Measurements from ENCODE around the gene RFX4. TPM values are rescaled to one million over a fixed set of nuclear protein-coding genes. Genes with fewer than 3 reads are reported as not detected.

The RFX4 gene
- not detected for total RNA-seq

DNA sequence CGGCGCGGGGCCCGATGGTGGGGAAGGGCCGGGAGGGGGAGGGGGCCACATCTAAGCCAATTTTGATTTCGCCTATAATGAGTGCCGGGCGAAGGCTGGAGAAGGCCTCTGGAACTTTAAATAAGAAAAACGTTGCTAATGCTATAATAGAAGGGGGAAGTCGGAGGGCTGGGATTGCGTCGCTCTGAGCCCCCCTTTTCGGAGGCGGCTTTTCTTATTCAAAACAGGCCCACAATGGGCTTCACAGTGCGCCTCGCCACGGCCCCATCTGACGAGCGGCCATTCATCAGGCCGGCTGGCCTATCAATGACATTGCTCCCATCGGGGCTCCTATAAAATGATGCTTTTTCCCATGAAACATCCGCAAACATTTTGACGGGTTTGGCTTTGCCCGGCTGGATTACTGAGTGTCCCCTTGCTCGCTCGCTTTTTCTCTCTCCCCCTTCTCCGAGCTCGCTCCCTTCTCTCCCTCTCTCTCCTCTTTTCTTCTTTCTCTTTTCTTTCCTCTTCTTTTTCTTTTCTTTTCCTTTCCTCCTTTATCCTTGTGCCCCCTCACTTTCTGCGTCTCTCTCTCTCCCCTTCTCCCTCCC, at the start of gene RFX4:
Gene RFX4, plus strand, starts transcription at position 364 of the 590 bp plus-strand sequence. CDS start 317 bp downstream, outside the sequence.
- H3K4me3 ChIP-seq = peak within 1 kb of the TSS in 3 of 4 donors; percentile 13 to 49 (median 25)
- no peak for DNase-seq
- TF ChIP-seq POLR2AphosphoS5 (IDR thresholded peaks at IDR 0.05) (no peak), EP300 (IDR thresholded peaks at IDR 0.05; ENCODE audit: low read depth) (no peak), POLR2A (IDR thresholded peaks at IDR 0.05) (no peak)
- TF ChIP-seq, protein P1, sequence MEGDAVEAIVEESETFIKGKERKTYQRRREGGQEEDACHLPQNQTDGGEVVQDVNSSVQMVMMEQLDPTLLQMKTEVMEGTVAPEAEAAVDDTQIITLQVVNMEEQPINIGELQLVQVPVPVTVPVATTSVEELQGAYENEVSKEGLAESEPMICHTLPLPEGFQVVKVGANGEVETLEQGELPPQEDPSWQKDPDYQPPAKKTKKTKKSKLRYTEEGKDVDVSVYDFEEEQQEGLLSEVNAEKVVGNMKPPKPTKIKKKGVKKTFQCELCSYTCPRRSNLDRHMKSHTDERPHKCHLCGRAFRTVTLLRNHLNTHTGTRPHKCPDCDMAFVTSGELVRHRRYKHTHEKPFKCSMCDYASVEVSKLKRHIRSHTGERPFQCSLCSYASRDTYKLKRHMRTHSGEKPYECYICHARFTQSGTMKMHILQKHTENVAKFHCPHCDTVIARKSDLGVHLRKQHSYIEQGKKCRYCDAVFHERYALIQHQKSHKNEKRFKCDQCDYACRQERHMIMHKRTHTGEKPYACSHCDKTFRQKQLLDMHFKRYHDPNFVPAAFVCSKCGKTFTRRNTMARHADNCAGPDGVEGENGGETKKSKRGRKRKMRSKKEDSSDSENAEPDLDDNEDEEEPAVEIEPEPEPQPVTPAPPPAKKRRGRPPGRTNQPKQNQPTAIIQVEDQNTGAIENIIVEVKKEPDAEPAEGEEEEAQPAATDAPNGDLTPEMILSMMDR (IDR thresholded peaks at IDR 0.05) = no peak
- intact Hi-C loops (cut with DNase I; ENCODE audit: low total_unique reads) (loop anchor here (10.0 kb wide), 1 partner anchor 52 kb away; no protein-coding TSS in a partner anchor), in situ Hi-C loops (cut with MboI; ENCODE audit: low pct_ligation_motif_present in 1 of 4, low pct_unique_long_range_greater_than_20kb in 1 of 4, low sequenced_read_pairs in 3 of 4) (no loop called here)
- H3K27me3 ChIP-seq = peaks cover 100% of the 10 kb centered on the region
- H3K9me3 ChIP-seq = no peaks in the 10 kb centered on the region
- no peak within 1 kb of the TSS for H3K27ac ChIP-seq
- WGBS, 2 donors (ENCODE audit: low coverage in 1 of 2) = 5 to 9% methylated on average over 15 to 26 of the region's 29 CpGs
- H3K4me1 ChIP-seq = peaks cover 4 to 62% (median 47%) of the 10 kb centered on the region in 4 donors
- H3K36me3 ChIP-seq = no peaks in the 10 kb centered on the region

- Histone ChIP-seq H3K4me3 (no peak overlapping the region), H3K4me1 (no peaks in the 10 kb centered on the region), H3K36me3 (no peaks in the 10 kb centered on the region), H3K27me3 (peaks cover 4% of the 10 kb centered on the region), H3K9me3 (no peaks in the 10 kb centered on the region), H3K27ac (no peak overlapping the region)
- in situ Hi-C loops (cut with MboI; ENCODE audit: low pct_ligation_motif_present in 1 of 4, low pct_unique_long_range_greater_than_20kb in 1 of 4, low sequenced_read_pairs in 3 of 4) (no loop called here), intact Hi-C loops (cut with DNase I; ENCODE audit: low total_unique reads) (no loop called here)
- DNase-seq = no peak
- TF ChIP-seq POLR2A (IDR thresholded peaks at IDR 0.05) = no peak
- TF ChIP-seq, protein P1 (IDR thresholded peaks at IDR 0.05) = no peak
- TF ChIP-seq EP300 (IDR thresholded peaks at IDR 0.05; ENCODE audit: low read depth) = no peak
- no peak for TF ChIP-seq POLR2AphosphoS5 (IDR thresholded peaks at IDR 0.05)
Measured at GRCh38 chr12:106541201-106541600, 41.6 kb upstream of the RFX4 start.

GRCh38 chr12:106551410-106551809, 31.4 kb upstream of the RFX4 start:
- Histone ChIP-seq H3K4me1 (no peaks in the 10 kb centered on the region), H3K9me3 (no peaks in the 10 kb centered on the region), H3K27me3 (peaks cover 7% of the 10 kb centered on the region), H3K27ac (no peak overlapping the region), H3K4me3 (no peak overlapping the region), H3K36me3 (no peaks in the 10 kb centered on the region)
- no peak for DNase-seq
- in situ Hi-C loops (cut with MboI; ENCODE audit: low pct_ligation_motif_present in 1 of 4, low pct_unique_long_range_greater_than_20kb in 1 of 4, low sequenced_read_pairs in 3 of 4) = no loop called here
- TF ChIP-seq, protein P1 (IDR thresholded peaks at IDR 0.05) = no peak
- TF ChIP-seq POLR2A (IDR thresholded peaks at IDR 0.05) (no peak), EP300 (IDR thresholded peaks at IDR 0.05; ENCODE audit: low read depth) (no peak), POLR2AphosphoS5 (IDR thresholded peaks at IDR 0.05) (no peak)
- WGBS, 2 donors (ENCODE audit: low coverage in 1 of 2) = 83 to 96% methylated on average over 4 to 9 of the region's 9 CpGs
- intact Hi-C loops (cut with DNase I; ENCODE audit: low total_unique reads) = no loop called here

- DNase-seq = no peak
- TF ChIP-seq POLR2A (IDR thresholded peaks at IDR 0.05) (no peak), EP300 (IDR thresholded peaks at IDR 0.05; ENCODE audit: low read depth) (no peak), POLR2AphosphoS5 (IDR thresholded peaks at IDR 0.05) (no peak)
- TF ChIP-seq, protein P1 (IDR thresholded peaks at IDR 0.05) = no peak
- no peaks in the 10 kb centered on the region for H3K9me3 ChIP-seq
- 83 to 86% methylated on average over 1 of the region's 1 CpG for whole genome bisulfite sequencing, 2 donors (ENCODE audit: low coverage in 1 of 2)
- no peaks in the 10 kb centered on the region for H3K36me3 ChIP-seq
- no peak overlapping the region for H3K4me3 ChIP-seq
- in situ Hi-C loops (cut with MboI; ENCODE audit: low pct_ligation_motif_present in 1 of 4, low pct_unique_long_range_greater_than_20kb in 1 of 4, low sequenced_read_pairs in 3 of 4) = no loop called here
- H3K4me1 ChIP-seq = no peaks in the 10 kb centered on the region
- peaks cover 7% of the 10 kb centered on the region for H3K27me3 ChIP-seq
- intact Hi-C loops (cut with DNase I; ENCODE audit: low total_unique reads) = no loop called here
- no peak overlapping the region for H3K27ac ChIP-seq
Measured at GRCh38 chr12:106552228-106552627, 30.6 kb upstream of the RFX4 start.
